ENCODE data around the gene ATP1A2. TPM values are rescaled to one million over a fixed set of nuclear protein-coding genes. Genes with fewer than 3 reads are reported as not detected.

ATP1A2 gene
- total and polyA plus RNA-seq, 10 of the 15 experiments (the other 5 are each of a cell fraction or from before 2014, with no cell fraction given): 0.15 TPM; not detected in 9

- ATAC-seq (no peak), DNase-seq (ENCODE audit: low read depth, low spot score) (no peak), FAIRE-seq (no peak)
- H3K27ac ChIP-seq (ENCODE audit: control insufficient read depth, insufficient read depth): no peak overlapping the region
- H3K36me3 ChIP-seq (ENCODE audit: control insufficient read depth in 2 of 2, insufficient read depth in 2 of 2, low read length in 1 of 2): no peaks in the 10 kb centered on the region
- SMC1A ChIA-PET (ENCODE audit: uncharacterized antibody, unreplicated experiment): interaction anchor here (0.7 kb wide), 1 partner anchor 33 kb away, joined by 3 read pairs; no protein-coding TSS in a partner anchor
- H3K9ac ChIP-seq (ENCODE audit: control insufficient read depth, insufficient read depth, low read length): no peak overlapping the region
- no peak overlapping the region for H3K4me2 ChIP-seq (ENCODE audit: control insufficient read depth, insufficient read depth)
- no peaks in the 10 kb centered on the region for H3K4me1 ChIP-seq (ENCODE audit: control insufficient read depth, insufficient read depth, low read length)
- H3K4me3 ChIP-seq: no peak overlapping the region
- in situ Hi-C loops (cut with MboI) (no loop called here), intact Hi-C loops (cut with micrococcal nuclease; ENCODE audit: unreplicated experiment) (no loop called here)
- H3K9me3 ChIP-seq (replicated peaks; ENCODE audit: control insufficient read depth, insufficient read depth, low read length): no peaks in the 10 kb centered on the region
- POLR2A ChIA-PET: no interaction called here
- H3K79me2 ChIP-seq (ENCODE audit: control insufficient read depth, insufficient read depth, low read length): no peaks in the 10 kb centered on the region
- BruUV-seq (replicated peaks): no TSS peak
- CTCF ChIA-PET: interaction anchor here (1.4 kb wide), 1 partner anchor 162 kb away, joined by 4 read pairs; no protein-coding TSS in a partner anchor
- TF ChIP-seq ZNF207 (IDR thresholded peaks at IDR 0.05; ENCODE audit: borderline replicate concordance) (no peak), PKNOX1 (IDR thresholded peaks at IDR 0.05) (no peak), TAF1 (IDR thresholded peaks at IDR 0.05; ENCODE audit: borderline replicate concordance, low read depth, low read length) (no peak), E2F8 (IDR thresholded peaks at IDR 0.05; ENCODE audit: low read depth, partially characterized antibody) (no peak), RELA (IDR thresholded peaks at IDR 0.05; ENCODE audit: borderline replicate concordance, partially characterized antibody) (no peak), BRCA1 (IDR thresholded peaks at IDR 0.05; ENCODE audit: low read depth, low read length) (no peak), SRF (IDR thresholded peaks at IDR 0.05; ENCODE audit: low read depth in 2 of 2, low read length in 2 of 2) (no peak), SMAD5 (IDR thresholded peaks at IDR 0.05; ENCODE audit: low read depth) (no peak), CHD1 (IDR thresholded peaks at IDR 0.05; ENCODE audit: low read depth, low read length) (no peak), CBFB (IDR thresholded peaks at IDR 0.05; ENCODE audit: low read depth) (no peak), SP1 (IDR thresholded peaks at IDR 0.05; ENCODE audit: low read depth, low read length) (no peak), SMAD1 (IDR thresholded peaks at IDR 0.05; ENCODE audit: low read depth, partially characterized antibody) (no peak), HDAC2 (IDR thresholded peaks at IDR 0.05) (no peak), PAX5 (IDR thresholded peaks at IDR 0.05; ENCODE audit: borderline replicate concordance, low read depth, low read length) (no peak), SIN3A (IDR thresholded peaks at IDR 0.05; ENCODE audit: low read depth, low read length) (no peak)
- H4K20me1 ChIP-seq (ENCODE audit: control insufficient read depth, insufficient read depth): no peaks in the 10 kb centered on the region
- RAD21 ChIA-PET (ENCODE audit: unreplicated experiment): no interaction called here
- 0 out of 4 replicates have a peak, but pooled peaks cover 1 to 2% of the 10 kb centered on the region in 2 experiments for H3K27me3 ChIP-seq (replicated peaks in 1 of 2; ENCODE audit: control insufficient read depth in 2 of 2, insufficient read depth in 2 of 2, low read length in 1 of 2)
- WGBS (ENCODE audit: insufficient coverage, insufficient replicate concordance, low lambda C conversion rate, missing lambda C conversion rate): 58% methylated on average over 5 of the region's 5 CpGs
- no peak overlapping the region for H2AFZ ChIP-seq (ENCODE audit: control insufficient read depth, low read depth, low read length)
Measured at GRCh38 chr1:160129046-160129445, 13.5 kb downstream of the ATP1A2 start.
